ENCODE measurements around the gene SCAP.

SCAP gene

DNA sequence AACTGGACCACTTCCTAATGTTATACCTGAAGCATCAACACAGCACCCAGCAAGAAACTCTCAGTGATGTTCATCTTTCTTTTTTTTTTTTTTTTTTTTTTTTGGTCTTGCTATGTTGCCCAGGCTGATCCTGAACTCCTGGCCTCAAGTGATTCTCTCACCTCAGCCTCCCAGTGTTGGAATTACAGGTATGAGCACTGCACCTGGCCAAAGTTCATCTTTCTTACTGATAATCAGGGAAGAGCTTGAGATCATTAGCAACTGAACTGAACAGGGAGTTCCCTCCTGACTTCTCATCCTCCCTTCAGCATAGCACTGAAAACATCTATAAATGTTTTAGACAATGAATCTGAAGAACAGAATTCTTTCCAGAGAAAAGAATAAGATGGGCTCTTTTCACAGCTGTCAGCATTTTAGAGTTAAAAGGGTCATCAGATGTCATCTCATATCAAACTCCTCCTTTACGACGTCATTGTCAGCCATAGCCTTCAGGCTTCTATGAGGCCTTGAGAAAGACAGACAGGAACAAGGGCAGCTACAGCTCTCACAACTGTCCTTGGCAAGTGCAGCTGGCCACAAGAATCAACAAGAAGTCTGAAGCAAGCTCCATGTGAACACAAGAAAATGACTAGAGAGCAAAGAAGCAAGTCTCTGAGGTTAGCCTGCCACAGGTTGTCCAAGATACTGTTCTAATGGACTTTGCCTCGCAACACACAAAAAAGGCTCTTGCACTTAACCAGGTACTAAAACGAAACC lies 33.8 kb downstream of the SCAP start:
- peak overlapping the region; percentile 74 for H3K27ac Mint-ChIP-seq (ENCODE audit: low read depth)
- no peaks in the 10 kb centered on the region for H3K9me3 Mint-ChIP-seq
- peaks cover 20% of the 10 kb centered on the region for H3K4me1 Mint-ChIP-seq
- H3K4me3 Mint-ChIP-seq: no peak overlapping the region
- no peaks in the 10 kb centered on the region for H3K27me3 Mint-ChIP-seq
- DNase-seq (ENCODE audit: low spot score in 2 of 2) (no peak), ATAC-seq (replicated peaks; ENCODE audit: extremely low read depth, poor library complexity, severe bottlenecking) (no peak)
- peaks cover 39% of the 10 kb centered on the region for H3K36me3 Mint-ChIP-seq (ENCODE audit: insufficient read depth)

- Mint-ChIP-seq H3K9me3 (no peaks in the 10 kb centered on the region), H3K27me3 (no peaks in the 10 kb centered on the region), H3K4me1 (peaks cover 14% of the 10 kb centered on the region), H3K27ac (ENCODE audit: low read depth) (no peak overlapping the region), H3K36me3 (ENCODE audit: insufficient read depth) (peaks cover 42% of the 10 kb centered on the region), H3K4me3 (no peak overlapping the region)
- no peak for DNase-seq (ENCODE audit: low spot score in 2 of 2)
- ATAC-seq (replicated peaks; ENCODE audit: extremely low read depth, poor library complexity, severe bottlenecking): no peak
These were observed 35.6 kb downstream of the SCAP start for GRCh38 chr3:47440131-47440530.

- H3K36me3 Mint-ChIP-seq (ENCODE audit: insufficient read depth): peaks cover 51% of the 10 kb centered on the region
- ATAC-seq (replicated peaks; ENCODE audit: extremely low read depth, poor library complexity, severe bottlenecking): no peak
These were observed 39.6 kb downstream of the SCAP start for GRCh38 chr3:47436180-47436579.

GRCh38 chr3:47434849-47435248 lies 40.9 kb downstream of the SCAP start:
- H3K27me3 Mint-ChIP-seq: no peaks in the 10 kb centered on the region
- ATAC-seq (replicated peaks; ENCODE audit: extremely low read depth, poor library complexity, severe bottlenecking) (no peak), DNase-seq (ENCODE audit: low spot score in 2 of 2) (no peak)
- H3K9me3 Mint-ChIP-seq: no peaks in the 10 kb centered on the region
- no peak overlapping the region for H3K4me3 Mint-ChIP-seq
- no peak overlapping the region for H3K27ac Mint-ChIP-seq (ENCODE audit: low read depth)
- peaks cover 6% of the 10 kb centered on the region for H3K4me1 Mint-ChIP-seq
- peaks cover 44% of the 10 kb centered on the region for H3K36me3 Mint-ChIP-seq (ENCODE audit: insufficient read depth)

More at GRCh38 chr3:47436180-47436579, 39.6 kb downstream of the SCAP start:
- Mint-ChIP-seq H3K27me3 (no peaks in the 10 kb centered on the region), H3K4me1 (no peaks in the 10 kb centered on the region), H3K9me3 (no peaks in the 10 kb centered on the region), H3K4me3 (no peak overlapping the region), H3K27ac (ENCODE audit: low read depth) (peak overlapping the region; percentile 14)
- no peak for DNase-seq (ENCODE audit: low spot score in 2 of 2)

- no peak for ATAC-seq (replicated peaks; ENCODE audit: extremely low read depth, poor library complexity, severe bottlenecking)
- Mint-ChIP-seq H3K27me3 (no peaks in the 10 kb centered on the region), H3K27ac (ENCODE audit: low read depth) (no peak overlapping the region), H3K4me3 (no peak overlapping the region), H3K4me1 (peaks cover 11% of the 10 kb centered on the region), H3K9me3 (no peaks in the 10 kb centered on the region), H3K36me3 (ENCODE audit: insufficient read depth) (peaks cover 37% of the 10 kb centered on the region)
- DNase-seq (ENCODE audit: low spot score in 2 of 2): no peak
These were observed 41.9 kb downstream of the SCAP start for GRCh38 chr3:47433796-47434195.

GRCh38 chr3:47432673-47433072 lies 43.1 kb downstream of the SCAP start:
- H3K27me3 Mint-ChIP-seq: no peaks in the 10 kb centered on the region
- no peak overlapping the region for H3K27ac Mint-ChIP-seq (ENCODE audit: low read depth)
- no peaks in the 10 kb centered on the region for H3K9me3 Mint-ChIP-seq
- ATAC-seq (replicated peaks; ENCODE audit: extremely low read depth, poor library complexity, severe bottlenecking) (no peak), DNase-seq (ENCODE audit: low spot score in 2 of 2) (no peak)
- H3K4me1 Mint-ChIP-seq: peaks cover 11% of the 10 kb centered on the region
- peaks cover 33% of the 10 kb centered on the region for H3K36me3 Mint-ChIP-seq (ENCODE audit: insufficient read depth)
- no peak overlapping the region for H3K4me3 Mint-ChIP-seq

DNA sequence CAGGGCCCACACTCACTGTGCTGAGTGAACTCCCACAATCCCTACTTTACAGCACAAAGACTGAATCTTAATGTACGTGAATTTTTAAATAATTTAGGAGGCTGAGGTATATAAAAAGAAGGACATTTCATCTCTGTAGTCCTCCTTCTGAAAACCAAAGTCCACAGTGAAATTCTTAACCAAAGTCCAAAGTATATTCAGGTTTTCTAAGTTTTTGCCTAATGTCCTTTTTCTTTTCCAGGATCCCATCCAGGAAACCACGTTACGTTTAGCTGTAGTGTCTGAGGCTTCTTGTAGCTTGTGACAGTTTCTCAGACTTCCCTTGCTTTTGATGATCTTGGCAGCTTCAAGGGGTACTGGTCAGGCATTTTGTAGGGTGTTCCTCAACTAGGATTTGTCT lies 44.5 kb downstream of the SCAP start:
- peak overlapping the region; percentile 44 for H3K27ac Mint-ChIP-seq (ENCODE audit: low read depth)
- DNase-seq (ENCODE audit: low spot score in 2 of 2) (no peak), ATAC-seq (replicated peaks; ENCODE audit: extremely low read depth, poor library complexity, severe bottlenecking) (no peak)
- H3K27me3 Mint-ChIP-seq: no peaks in the 10 kb centered on the region
- H3K36me3 Mint-ChIP-seq (ENCODE audit: insufficient read depth): peaks cover 38% of the 10 kb centered on the region
- peaks cover 11% of the 10 kb centered on the region for H3K4me1 Mint-ChIP-seq
- H3K9me3 Mint-ChIP-seq: no peaks in the 10 kb centered on the region
- H3K4me3 Mint-ChIP-seq: no peak overlapping the region

GRCh38 chr3:47430606-47431005 lies 45.1 kb downstream of the SCAP start:
- no peak for ATAC-seq (replicated peaks; ENCODE audit: extremely low read depth, poor library complexity, severe bottlenecking)
- Mint-ChIP-seq H3K27ac (ENCODE audit: low read depth) (peak overlapping the region; percentile 44), H3K4me1 (peaks cover 11% of the 10 kb centered on the region), H3K36me3 (ENCODE audit: insufficient read depth) (peaks cover 38% of the 10 kb centered on the region), H3K27me3 (no peaks in the 10 kb centered on the region), H3K9me3 (no peaks in the 10 kb centered on the region), H3K4me3 (no peak overlapping the region)
- DNase-seq (ENCODE audit: low spot score in 2 of 2): no peak

DNA sequence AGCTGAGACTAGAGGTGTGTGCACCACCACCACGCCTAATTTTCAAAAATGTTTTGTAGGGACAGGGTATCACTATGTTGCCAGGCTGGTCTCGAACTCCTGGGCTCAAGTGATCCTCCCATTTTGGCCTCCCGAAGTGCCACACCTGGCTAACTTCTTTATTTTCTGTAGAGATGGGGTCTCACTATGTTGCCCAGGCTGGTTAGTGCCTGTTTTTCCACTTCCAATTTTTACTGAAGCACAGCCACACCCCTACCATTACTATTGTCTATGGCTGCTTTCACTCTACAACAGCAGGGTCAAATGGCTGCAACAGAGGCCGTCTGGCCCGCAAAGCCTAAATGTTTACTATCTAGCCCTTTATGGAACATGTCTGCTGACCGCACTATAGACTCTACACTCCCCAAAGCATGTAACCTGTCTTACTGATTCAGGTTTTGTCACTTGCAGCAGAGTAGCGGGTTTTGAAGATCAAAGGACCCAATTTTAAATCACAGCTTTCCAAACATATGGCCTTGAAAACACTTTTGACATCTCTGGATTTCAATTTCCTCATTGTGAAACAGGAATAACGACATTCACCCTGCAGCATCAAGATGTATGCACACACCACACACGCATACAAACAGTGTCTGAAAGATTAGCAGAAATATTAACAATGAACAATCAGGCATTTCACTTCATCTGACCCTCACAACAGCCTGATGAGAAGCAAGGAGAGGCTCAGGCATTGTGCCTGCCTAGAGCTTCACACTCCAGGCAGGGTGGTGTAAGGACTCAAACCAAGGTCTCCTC lies 46.1 kb downstream of the SCAP start:
- ATAC-seq (replicated peaks; ENCODE audit: extremely low read depth, poor library complexity, severe bottlenecking) (no peak), DNase-seq (ENCODE audit: low spot score in 2 of 2) (no peak)
- H3K4me3 Mint-ChIP-seq: no peak overlapping the region
- no peak overlapping the region for H3K27ac Mint-ChIP-seq (ENCODE audit: low read depth)
- peaks cover 31% of the 10 kb centered on the region for H3K36me3 Mint-ChIP-seq (ENCODE audit: insufficient read depth)
- no peaks in the 10 kb centered on the region for H3K27me3 Mint-ChIP-seq
- H3K9me3 Mint-ChIP-seq: no peaks in the 10 kb centered on the region
- peaks cover 11% of the 10 kb centered on the region for H3K4me1 Mint-ChIP-seq

DNA sequence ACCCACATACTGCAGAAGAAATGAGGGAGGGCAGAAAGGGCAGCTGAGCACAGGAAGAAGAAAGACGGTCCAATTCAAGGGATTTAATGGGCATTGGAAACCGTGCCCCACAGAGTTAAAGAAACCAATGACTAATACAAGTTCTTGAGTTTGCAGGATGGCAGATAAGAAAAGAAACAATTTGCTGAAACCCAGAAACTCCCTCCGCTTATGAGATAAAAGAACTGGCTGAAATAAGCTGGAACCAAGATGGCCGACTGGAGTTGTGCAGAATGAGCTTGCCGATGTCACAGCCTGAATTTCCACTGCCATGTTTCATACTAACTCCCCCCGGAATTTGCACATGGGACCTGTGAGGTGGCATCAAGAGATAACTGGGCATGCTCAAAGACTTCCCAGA lies 47.1 kb downstream of the SCAP start:
- H3K27me3 Mint-ChIP-seq: no peaks in the 10 kb centered on the region
- H3K36me3 Mint-ChIP-seq (ENCODE audit: insufficient read depth): peaks cover 24% of the 10 kb centered on the region
- no peak for DNase-seq (ENCODE audit: low spot score in 2 of 2)
- no peaks in the 10 kb centered on the region for H3K9me3 Mint-ChIP-seq
- no peak overlapping the region for H3K27ac Mint-ChIP-seq (ENCODE audit: low read depth)
- peaks cover 11% of the 10 kb centered on the region for H3K4me1 Mint-ChIP-seq
- no peak overlapping the region for H3K4me3 Mint-ChIP-seq
- no peak for ATAC-seq (replicated peaks; ENCODE audit: extremely low read depth, poor library complexity, severe bottlenecking)

DNA sequence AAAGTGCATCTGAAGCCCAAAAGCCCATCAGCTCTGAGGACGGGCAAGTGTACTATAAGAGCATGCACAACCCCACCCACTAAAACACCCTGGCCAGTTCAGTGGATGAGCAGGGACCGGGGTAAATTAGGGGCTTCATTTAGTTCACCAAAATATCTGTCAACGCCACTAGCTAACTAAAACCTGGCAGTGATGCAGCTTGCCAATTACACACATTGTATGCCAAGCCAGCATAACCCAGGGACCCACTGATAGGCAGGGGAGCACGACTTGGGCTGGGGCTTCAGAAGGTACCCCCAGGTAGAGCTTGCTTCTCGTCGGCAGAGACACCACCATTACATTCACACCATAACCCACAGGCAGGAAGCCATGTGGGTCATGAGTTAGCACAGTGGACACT lies 47.9 kb downstream of the SCAP start:
- Mint-ChIP-seq H3K9me3 (no peaks in the 10 kb centered on the region), H3K27me3 (no peaks in the 10 kb centered on the region), H3K36me3 (ENCODE audit: insufficient read depth) (peaks cover 20% of the 10 kb centered on the region), H3K4me1 (peaks cover 11% of the 10 kb centered on the region), H3K27ac (ENCODE audit: low read depth) (no peak overlapping the region), H3K4me3 (no peak overlapping the region)
- DNase-seq (ENCODE audit: low spot score in 2 of 2) (no peak), ATAC-seq (replicated peaks; ENCODE audit: extremely low read depth, poor library complexity, severe bottlenecking) (no peak)

- no peaks in the 10 kb centered on the region for H3K27me3 Mint-ChIP-seq
- DNase-seq (ENCODE audit: low spot score in 2 of 2) (no peak), ATAC-seq (replicated peaks; ENCODE audit: extremely low read depth, poor library complexity, severe bottlenecking) (no peak)
- H3K4me1 Mint-ChIP-seq: peaks cover 20% of the 10 kb centered on the region
- H3K27ac Mint-ChIP-seq (ENCODE audit: low read depth): no peak overlapping the region
- H3K9me3 Mint-ChIP-seq: no peaks in the 10 kb centered on the region
- H3K4me3 Mint-ChIP-seq: no peak overlapping the region
- H3K36me3 Mint-ChIP-seq (ENCODE audit: insufficient read depth): peaks cover 17% of the 10 kb centered on the region
These were observed 49.8 kb downstream of the SCAP start for GRCh38 chr3:47425959-47426358.

DNA sequence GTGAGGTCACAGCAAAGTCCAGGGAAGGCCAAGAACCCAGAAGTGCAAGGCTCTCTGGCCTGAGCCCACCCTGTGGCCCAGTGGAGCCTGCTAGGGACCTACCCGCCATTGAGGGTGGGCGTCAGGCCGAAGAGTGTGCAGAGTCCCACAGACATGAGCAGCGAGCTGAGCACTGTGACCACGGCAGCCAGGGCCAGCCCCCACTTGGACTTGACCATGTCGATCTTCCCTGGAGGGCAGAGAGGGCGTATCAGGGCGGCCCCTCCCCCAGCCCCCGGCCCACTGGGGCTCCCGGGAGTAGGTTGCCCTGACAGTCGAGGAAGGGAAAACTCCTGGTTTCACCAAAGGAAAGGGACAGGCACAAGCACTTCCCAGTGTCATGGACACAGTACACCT lies 50.4 kb downstream of the SCAP start:
- no peak for ATAC-seq (replicated peaks; ENCODE audit: extremely low read depth, poor library complexity, severe bottlenecking)
- Mint-ChIP-seq H3K36me3 (ENCODE audit: insufficient read depth) (peaks cover 16% of the 10 kb centered on the region), H3K27ac (ENCODE audit: low read depth) (no peak overlapping the region), H3K4me3 (no peak overlapping the region), H3K27me3 (no peaks in the 10 kb centered on the region), H3K4me1 (peaks cover 21% of the 10 kb centered on the region), H3K9me3 (no peaks in the 10 kb centered on the region)
- no peak for DNase-seq (ENCODE audit: low spot score in 2 of 2)

Measured in central memory CD8-positive, alpha-beta T cell (primary cell).